IPS-15b (cell line): ENCODE measurements around the gene LDAH.
"Not testable (repeated sequence)": the region's sequence is repeated elsewhere in the genome, so short reads cannot be mapped to it uniquely, and the experiment has no call there.

ENCODE experiments used
- H3K27me3 ChIP-seq: one replicate; pipeline ENCODE4 v1.6.1; 2013; ENCODE audit warnings: low read length; ENCODE audit not compliant: control insufficient read depth, insufficient read depth
- H3K36me3 ChIP-seq: one replicate; pipeline ENCODE4 v1.6.1; 2013; ENCODE audit warnings: low read length; ENCODE audit not compliant: control insufficient read depth, insufficient read depth
- H3K4me1 ChIP-seq: one replicate; pipeline ENCODE4 v1.6.1; 2013; ENCODE audit warnings: mild to moderate bottlenecking, low read length; ENCODE audit not compliant: control insufficient read depth, insufficient read depth
- H3K4me3 ChIP-seq: one replicate; pipeline ENCODE4 v1.5.1; 2013; ENCODE audit warnings: low read depth, low read length
- H3K9ac ChIP-seq: one replicate; pipeline ENCODE4 v1.6.1; 2013; ENCODE audit warnings: low read depth, mild to moderate bottlenecking, low read length
- H3K9me3 ChIP-seq: one replicate; pipeline ENCODE4 v1.6.1; 2013; ENCODE audit warnings: mild to moderate bottlenecking, low read length; ENCODE audit not compliant: control insufficient read depth, insufficient read depth

LDAH gene

DNA sequence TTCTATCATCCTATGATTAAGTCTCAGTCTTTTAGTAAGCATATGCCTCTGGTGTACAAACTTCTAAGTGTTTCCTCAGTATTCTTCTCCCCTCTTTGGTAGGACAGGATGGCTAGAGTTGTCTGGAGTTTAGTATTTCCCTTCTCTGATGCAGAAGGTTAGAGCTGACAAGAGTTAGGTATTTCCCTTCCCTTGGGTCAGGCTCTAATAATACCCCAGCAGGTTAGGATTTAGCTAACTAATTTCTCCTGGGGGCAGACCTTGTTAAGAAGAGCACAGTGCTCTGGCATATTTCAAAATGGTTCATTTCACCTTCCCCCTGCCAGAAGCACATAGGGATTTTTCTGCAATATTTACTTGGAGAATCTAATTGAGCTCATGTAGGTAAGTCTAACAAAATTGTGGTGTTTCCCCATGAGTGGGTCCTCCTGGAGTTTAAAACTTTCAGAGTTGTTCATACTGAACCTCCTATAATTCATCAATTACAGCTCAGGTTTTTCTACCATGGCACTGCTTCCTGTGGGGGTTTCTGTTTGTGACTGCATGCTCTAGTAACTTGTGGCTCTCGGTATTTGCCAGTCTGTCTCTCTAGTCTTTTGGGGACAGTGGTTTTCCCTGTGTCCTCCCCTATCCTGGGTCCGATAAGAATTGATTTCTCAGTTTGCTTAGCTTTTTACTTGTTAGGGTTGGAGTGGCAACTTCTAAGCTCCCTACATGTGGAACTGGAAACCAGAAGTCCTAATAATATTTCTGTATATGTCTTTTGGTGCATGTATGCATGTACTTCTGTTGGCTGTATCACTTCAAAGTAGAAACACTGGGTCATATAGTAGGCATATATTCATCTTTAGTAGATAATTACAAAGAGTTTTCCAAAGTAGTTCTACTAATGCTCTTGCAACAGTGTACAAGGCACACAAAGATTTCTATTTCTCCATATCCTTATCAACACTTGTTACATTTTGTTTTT lies 78.2 kb downstream of the LDAH start:
- Histone ChIP-seq H3K36me3 (no peaks in the 10 kb centered on the region), H3K9me3 (no peaks in the 10 kb centered on the region), H3K4me1 (no peaks in the 10 kb centered on the region), H3K9ac (no peak overlapping the region), H3K4me3 (no peak overlapping the region), H3K27me3 (no peaks in the 10 kb centered on the region)

DNA sequence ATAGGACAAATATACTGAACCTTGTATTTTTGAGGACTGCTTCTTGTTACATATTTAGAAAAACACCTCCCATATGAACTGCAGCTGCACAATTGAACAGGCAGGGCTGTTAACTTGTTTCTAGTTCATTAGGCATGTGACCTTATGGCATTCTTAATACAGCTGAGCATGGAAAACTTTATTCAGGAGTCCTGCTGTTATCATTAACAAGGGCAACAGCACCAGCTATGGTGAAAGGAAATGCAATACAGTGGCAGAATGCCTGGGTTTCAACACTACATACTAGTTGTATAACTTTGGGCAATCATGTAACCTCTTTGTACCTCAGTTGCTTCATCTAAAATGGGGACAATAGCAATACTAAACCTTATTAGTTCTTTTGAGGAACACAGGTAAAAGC lies 84.1 kb downstream of the LDAH start:
- no peak overlapping the region for H3K9ac ChIP-seq
- no peaks in the 10 kb centered on the region for H3K36me3 ChIP-seq
- H3K9me3 ChIP-seq, result no peaks in the 10 kb centered on the region
- peaks cover 2% of the 10 kb centered on the region for H3K4me1 ChIP-seq
- H3K4me3 ChIP-seq, result no peak overlapping the region
- no peaks in the 10 kb centered on the region for H3K27me3 ChIP-seq

DNA sequence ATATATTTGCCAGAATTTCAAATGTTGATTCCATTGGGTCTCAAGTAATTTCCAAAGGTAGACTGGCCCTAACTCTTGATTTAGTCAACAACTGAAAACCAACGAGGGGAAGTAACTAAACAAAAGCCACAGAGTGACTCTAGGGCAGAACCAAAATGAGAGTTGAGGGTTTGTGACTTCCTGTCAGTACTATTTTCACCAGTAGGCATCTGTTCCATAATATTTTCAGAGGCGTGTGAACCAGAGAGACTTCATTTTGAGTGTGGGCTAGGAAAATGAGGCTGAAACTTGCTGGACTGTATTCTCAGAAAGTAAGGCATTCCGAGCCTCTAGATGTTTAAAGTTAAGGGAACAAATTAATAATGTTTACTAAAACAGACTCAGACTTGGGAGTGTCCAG lies 85.4 kb downstream of the LDAH start:
- no peak overlapping the region for H3K9ac ChIP-seq
- no peaks in the 10 kb centered on the region for H3K9me3 ChIP-seq
- H3K4me1 ChIP-seq, result peaks cover 2% of the 10 kb centered on the region
- no peaks in the 10 kb centered on the region for H3K36me3 ChIP-seq
- no peaks in the 10 kb centered on the region for H3K27me3 ChIP-seq
- H3K4me3 ChIP-seq, result no peak overlapping the region

DNA sequence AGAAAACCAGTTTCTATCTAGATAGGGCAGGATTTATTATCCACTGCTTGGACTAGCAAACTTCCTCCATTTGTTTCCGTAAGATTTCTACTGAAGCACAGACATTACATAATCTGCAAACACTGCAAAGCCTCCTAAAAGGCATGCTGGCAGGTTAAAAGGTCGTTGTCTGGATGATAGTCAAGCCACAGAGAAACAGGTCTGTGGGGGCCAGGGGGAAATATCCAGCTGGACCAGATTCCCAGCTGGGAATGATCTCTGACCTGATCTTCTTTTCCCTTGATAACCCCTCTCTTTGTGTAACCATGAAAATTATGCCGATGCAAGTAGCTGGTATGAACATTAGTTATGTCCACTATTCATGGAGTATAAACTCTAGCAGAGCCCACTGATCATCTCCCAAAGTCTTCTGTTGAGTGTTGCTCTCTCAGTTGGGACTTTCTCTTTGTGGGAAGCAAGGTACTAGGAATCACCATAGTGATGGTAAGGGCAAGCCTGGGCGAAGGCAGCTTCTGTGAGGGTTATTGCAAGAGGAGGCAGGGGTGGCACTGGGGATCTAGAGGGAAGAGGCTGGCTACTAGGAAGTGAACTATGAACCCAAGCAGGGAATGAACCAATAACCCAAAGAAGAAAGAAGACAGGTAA lies 94.7 kb downstream of the LDAH start:
- Histone ChIP-seq H3K4me1 (no peaks in the 10 kb centered on the region), H3K9ac (no peak overlapping the region)

DNA sequence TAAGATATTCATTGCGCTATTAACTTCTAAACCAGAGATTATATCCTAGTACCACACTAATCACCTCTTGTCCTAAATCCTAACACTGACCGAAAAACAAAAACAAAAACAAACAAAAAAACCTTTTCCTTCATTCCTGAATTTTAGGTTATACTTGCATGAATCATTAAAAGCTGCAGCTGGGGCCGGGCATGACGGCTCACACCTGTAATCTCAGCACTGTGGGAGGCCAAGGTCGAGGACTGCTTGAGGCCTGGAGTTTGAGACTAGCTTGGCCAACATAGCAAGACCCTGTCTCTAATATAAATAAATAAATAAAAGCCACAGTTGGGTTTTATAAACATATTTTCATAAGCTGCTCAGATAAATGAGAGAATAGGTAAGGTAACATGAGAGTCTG lies 96.0 kb downstream of the LDAH start:
- Histone ChIP-seq H3K9me3 (no peaks in the 10 kb centered on the region), H3K36me3 (no peaks in the 10 kb centered on the region), H3K27me3 (no peaks in the 10 kb centered on the region), H3K4me3 (no peak overlapping the region), H3K9ac (no peak overlapping the region), H3K4me1 (no peaks in the 10 kb centered on the region)

More for the DNA sequence above, 94.7 kb downstream of the LDAH start:
- Histone ChIP-seq H3K4me3 (no peak overlapping the region), H3K27me3 (no peaks in the 10 kb centered on the region), H3K9me3 (no peaks in the 10 kb centered on the region), H3K36me3 (no peaks in the 10 kb centered on the region)

DNA sequence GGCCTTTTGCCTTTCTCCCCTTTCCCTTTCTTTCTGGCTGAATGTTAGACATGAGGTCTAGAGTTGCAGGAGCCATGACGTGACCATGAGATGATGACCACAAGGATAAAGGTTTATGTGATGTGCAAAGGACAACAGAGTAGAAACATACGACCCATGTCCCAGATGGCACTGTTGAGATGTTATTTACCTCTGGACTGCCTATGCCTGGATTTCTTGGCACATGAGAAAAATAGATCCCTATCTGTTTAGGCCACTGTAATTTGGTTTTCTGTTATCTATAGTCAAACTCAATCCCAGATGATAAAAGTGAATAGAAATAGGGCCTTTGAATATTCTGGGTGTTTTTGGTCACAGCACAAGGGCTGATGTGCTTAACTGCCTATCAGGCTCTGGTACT lies 97.1 kb downstream of the LDAH start:
- H3K4me3 ChIP-seq, result no peak overlapping the region
- H3K4me1 ChIP-seq, result no peaks in the 10 kb centered on the region
- no peak overlapping the region for H3K9ac ChIP-seq
- H3K36me3 ChIP-seq, result no peaks in the 10 kb centered on the region
- no peaks in the 10 kb centered on the region for H3K9me3 ChIP-seq
- H3K27me3 ChIP-seq, result no peaks in the 10 kb centered on the region

DNA sequence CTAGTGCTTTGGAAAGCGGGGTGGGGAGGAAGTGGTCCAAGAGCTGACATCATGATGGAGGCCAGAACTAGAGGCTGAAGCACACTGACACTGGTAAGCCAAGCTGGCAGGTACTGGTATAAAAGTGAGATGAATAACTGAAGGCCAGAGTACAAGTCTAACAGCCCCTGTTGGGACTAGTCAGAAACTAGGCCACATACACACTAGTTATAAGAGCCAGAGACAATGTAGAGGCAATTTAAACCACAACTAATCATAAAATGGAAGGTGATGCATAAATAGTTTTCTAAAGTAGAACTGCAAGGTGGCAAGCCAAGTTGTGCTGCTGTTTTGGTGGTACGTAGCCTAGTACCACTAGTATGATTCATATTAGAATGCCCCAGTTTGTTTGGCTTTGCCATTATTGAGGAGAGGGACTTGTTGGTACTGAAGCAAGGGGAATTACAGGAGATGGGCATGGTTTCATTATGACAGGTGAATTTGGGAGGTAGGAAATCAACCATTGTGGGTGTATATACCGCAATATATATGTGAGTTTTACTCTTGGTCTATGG lies 98.3 kb downstream of the LDAH start:
- Histone ChIP-seq H3K9ac (no peak overlapping the region), H3K9me3 (no peaks in the 10 kb centered on the region), H3K4me1 (no peaks in the 10 kb centered on the region), H3K4me3 (no peak overlapping the region), H3K36me3 (no peaks in the 10 kb centered on the region), H3K27me3 (no peaks in the 10 kb centered on the region)

DNA sequence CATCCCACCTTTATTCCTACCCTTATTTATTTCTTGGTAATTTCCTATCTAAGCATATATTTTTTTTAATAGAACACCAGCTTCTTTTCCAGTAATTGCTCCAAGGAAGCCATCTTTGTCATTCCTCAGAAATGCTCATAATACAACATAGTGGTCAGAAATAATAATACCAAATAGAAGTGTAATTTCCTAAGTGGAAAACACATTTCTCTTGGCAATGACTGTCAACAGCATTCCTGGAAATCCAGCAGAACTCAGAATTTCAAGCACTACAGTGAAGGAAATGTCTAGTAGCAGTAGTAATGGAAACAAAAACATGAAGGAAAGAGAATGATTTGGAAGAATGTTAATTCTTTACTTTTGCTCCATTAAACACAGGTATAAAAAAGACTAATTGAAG lies 99.4 kb downstream of the LDAH start:
- Histone ChIP-seq H3K4me3 (no peak overlapping the region), H3K9me3 (no peaks in the 10 kb centered on the region), H3K4me1 (no peaks in the 10 kb centered on the region), H3K36me3 (no peaks in the 10 kb centered on the region), H3K27me3 (no peaks in the 10 kb centered on the region), H3K9ac (no peak overlapping the region)

DNA sequence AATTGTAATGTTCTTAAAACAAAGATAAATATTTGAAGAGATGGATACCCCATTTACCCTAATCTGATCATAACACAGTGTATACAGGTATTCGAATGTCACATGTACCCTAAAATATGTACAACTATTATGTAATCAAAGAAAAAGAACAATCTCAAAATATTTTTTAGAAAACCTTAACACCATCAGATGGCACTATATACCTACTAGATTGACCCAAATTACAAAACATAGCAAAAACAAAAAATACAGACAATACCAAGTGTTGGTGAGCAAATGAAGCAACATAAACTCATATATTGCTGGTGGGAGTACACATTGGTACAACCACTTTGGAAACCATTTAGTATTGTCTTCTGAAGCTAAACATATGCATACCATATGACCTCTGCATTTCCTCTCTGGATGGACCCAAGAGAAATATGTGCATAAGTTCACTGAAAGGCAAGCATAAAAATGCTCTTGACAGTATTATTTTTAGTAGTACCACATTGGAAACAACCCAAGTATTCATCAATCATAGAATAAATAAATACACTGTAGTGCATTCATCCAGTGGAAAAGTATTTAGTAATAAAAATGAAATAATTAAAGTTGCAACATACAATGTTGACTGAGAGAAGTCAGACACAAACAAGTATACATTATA lies 100.2 kb downstream of the LDAH start:
- Histone ChIP-seq H3K27me3 (no peaks in the 10 kb centered on the region), H3K9me3 (no peaks in the 10 kb centered on the region), H3K4me3 (no peak overlapping the region), H3K4me1 (no peaks in the 10 kb centered on the region), H3K9ac (no peak overlapping the region), H3K36me3 (no peaks in the 10 kb centered on the region)

DNA sequence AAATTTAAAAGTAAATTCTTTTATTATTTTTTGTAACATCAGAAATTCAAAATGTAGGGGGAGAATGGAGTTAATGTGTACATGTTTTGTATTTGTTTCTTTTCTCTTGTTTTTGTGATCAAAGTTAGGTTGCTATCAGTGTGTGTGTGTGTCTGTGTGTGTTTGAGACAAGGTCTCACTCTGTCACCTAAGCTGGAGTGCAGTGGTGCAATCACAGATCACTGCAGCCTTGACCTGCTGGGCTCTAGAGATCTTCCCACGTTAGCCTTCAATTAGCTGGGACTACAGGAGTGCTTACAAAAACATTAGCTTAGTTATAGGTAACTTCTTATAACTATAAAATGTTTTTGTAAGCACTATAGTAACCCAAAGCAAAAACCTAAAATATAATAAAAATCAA lies 105.3 kb downstream of the LDAH start:
- H3K9ac ChIP-seq, result no peak overlapping the region
- H3K36me3 ChIP-seq, result peaks cover 2% of the 10 kb centered on the region
- no peaks in the 10 kb centered on the region for H3K27me3 ChIP-seq
- H3K4me3 ChIP-seq, result no peak overlapping the region
- H3K4me1 ChIP-seq, result no peaks in the 10 kb centered on the region
- no peaks in the 10 kb centered on the region for H3K9me3 ChIP-seq

DNA sequence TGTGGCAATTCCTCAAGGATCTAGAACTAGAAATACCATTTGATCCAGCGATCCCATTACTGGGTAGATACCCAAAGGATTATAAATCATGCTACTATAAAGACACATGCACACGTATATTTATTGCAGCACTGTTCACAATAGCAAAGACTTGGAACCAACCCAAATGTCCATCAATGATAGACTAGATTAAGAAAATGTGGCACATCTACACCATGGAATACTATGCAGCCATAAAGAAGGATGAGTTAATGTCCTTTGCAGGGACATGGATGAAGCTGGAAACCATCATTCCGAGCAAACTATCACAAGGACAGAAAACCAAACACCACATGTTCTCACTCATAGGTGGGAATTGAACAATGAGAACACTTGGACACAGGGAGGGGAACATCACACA lies 106.7 kb downstream of the LDAH start:
- H3K36me3 ChIP-seq, H3K27me3 ChIP-seq, H3K9me3 ChIP-seq, H3K9ac ChIP-seq, H3K4me1 ChIP-seq, H3K4me3 ChIP-seq: not testable (repeated sequence)
